ENCODE results near the gene ANK2.

- TF ChIP-seq CTCF (IDR thresholded peaks at IDR 0.05) (peak in 5 of 6 experiments; percentile 32 to 64 (median 54)), POLR2A (IDR thresholded peaks at IDR 0.05) (no peak)
Measured at GRCh38 chr4:113278324-113278934, 229.0 kb downstream of the ANK2 start.

Data from upper lobe of left lung (tissue), 4 donors.